Activated T-cell treated with anti-CD3 and anti-CD28 coated beads, Interleukin-2, amount 50 U/mL, for 72 hours (primary cell): Measurements from ENCODE around the gene ACSL1. TPM values are rescaled to one million over a fixed set of nuclear protein-coding genes. Genes with fewer than 3 reads are reported as not detected.
"Not testable (repeated sequence)": the region's sequence is repeated elsewhere in the genome, so short reads cannot be mapped to it uniquely, and the experiment has no call there.

Source experiments
- ATAC-seq, 2 donors: fragments of 150-1000 bp; cut with Tn5 transposase; replicated peaks in 1 of 2; 2 replicates each; pipeline ENCODE4 v1.10.0; 2021; ENCODE audit warnings: moderate library complexity in 2 of 2, mild to moderate bottlenecking in 1 of 2
- DNase-seq, 2 donors: peaks; one replicate each; pipeline ENCODE4 v3.0.0; 2021 to 2022; ENCODE audit warnings: mixed read lengths in 1 of 2
- H3K27ac Mint-ChIP-seq: one replicate; pipeline ENCODE4 v1.8.0; 2022; ENCODE audit warnings: mild to moderate bottlenecking, moderate library complexity, mixed read lengths
- H3K27me3 Mint-ChIP-seq: one replicate; pipeline ENCODE4 v1.8.0; 2022; ENCODE audit warnings: low read depth, mixed read lengths
- H3K36me3 Mint-ChIP-seq, 2 donors: one replicate each; pipeline ENCODE4 v1.8.0; 2022; ENCODE audit warnings: mixed read lengths in 2 of 2, mild to moderate bottlenecking in 1 of 2; ENCODE audit not compliant: insufficient read depth in 2 of 2
- H3K4me1 Mint-ChIP-seq: one replicate; pipeline ENCODE4 v1.8.0; 2022; ENCODE audit warnings: low read depth, mixed read lengths
- H3K4me3 Mint-ChIP-seq, 2 donors: one replicate each; pipeline ENCODE4 v1.8.0; 2022; ENCODE audit warnings: mild to moderate bottlenecking in 2 of 2, mixed read lengths in 2 of 2, moderate library complexity in 2 of 2
- H3K9me3 Mint-ChIP-seq, 2 donors: one replicate each; pipeline ENCODE4 v1.8.0; 2022; ENCODE audit warnings: mixed read lengths in 2 of 2
- total RNA-seq, 2 donors: library from RNA; stranded (reverse); gene quantifications; one replicate each; pipeline ENCODE4 v1.2.3, GENCODE V29; 2022

ACSL1 gene
- total RNA-seq, 2 donors from 2014 or later: 31.3 to 39.5 TPM

- ATAC-seq: no peak
Observed at GRCh38 chr4:184792334-184792733, 33.4 kb downstream of the ACSL1 start.

GRCh38 chr4:184790826-184791225, 34.9 kb downstream of the ACSL1 start:
- peaks cover 39% of the 10 kb centered on the region for H3K4me1 Mint-ChIP-seq
- no peak for DNase-seq
- no peaks in the 10 kb centered on the region for H3K9me3 Mint-ChIP-seq
- H3K27ac Mint-ChIP-seq: no peak overlapping the region
- peaks cover 12% of the 10 kb centered on the region for H3K27me3 Mint-ChIP-seq
- peaks cover 2 to 10% of the 10 kb centered on the region in 2 donors for H3K36me3 Mint-ChIP-seq
- no peak for ATAC-seq
- H3K4me3 Mint-ChIP-seq: no peak overlapping the region

More at GRCh38 chr4:184792334-184792733, 33.4 kb downstream of the ACSL1 start:
- H3K27ac Mint-ChIP-seq: no peak overlapping the region
- no peaks in the 10 kb centered on the region for H3K9me3 Mint-ChIP-seq
- H3K4me3 Mint-ChIP-seq: no peak overlapping the region
- H3K27me3 Mint-ChIP-seq: peaks cover 12% of the 10 kb centered on the region
- H3K36me3 Mint-ChIP-seq: peaks cover 1 to 5% of the 10 kb centered on the region in 2 donors
- DNase-seq: no peak
- peaks cover 36% of the 10 kb centered on the region for H3K4me1 Mint-ChIP-seq

GRCh38 chr4:184787766-184788503, 37.8 kb downstream of the ACSL1 start:
- no peak for ATAC-seq
- Mint-ChIP-seq H3K27ac (no peak overlapping the region), H3K9me3 (no peaks in the 10 kb centered on the region), H3K4me3 (no peak overlapping the region), H3K27me3 (no peaks in the 10 kb centered on the region), H3K4me1 (peaks cover 33% of the 10 kb centered on the region), H3K36me3 (peaks cover 2 to 12% of the 10 kb centered on the region in 2 donors)
- DNase-seq: no peak

GRCh38 chr4:184785813-184786212, 40.0 kb downstream of the ACSL1 start:
- Mint-ChIP-seq H3K36me3 (peaks cover 4 to 12% of the 10 kb centered on the region in 2 donors), H3K9me3 (no peaks in the 10 kb centered on the region), H3K4me1 (peaks cover 22% of the 10 kb centered on the region), H3K27ac (no peak overlapping the region), H3K4me3 (no peak overlapping the region), H3K27me3 (no peaks in the 10 kb centered on the region)
- ATAC-seq: no peak
- DNase-seq: no peak

GRCh38 chr4:184784628-184785257, 41.0 kb downstream of the ACSL1 start:
- no peak overlapping the region for H3K4me3 Mint-ChIP-seq
- no peak overlapping the region for H3K27ac Mint-ChIP-seq
- ATAC-seq: no peak
- peaks cover 4 to 12% of the 10 kb centered on the region in 2 donors for H3K36me3 Mint-ChIP-seq
- H3K4me1 Mint-ChIP-seq: peaks cover 19% of the 10 kb centered on the region
- no peaks in the 10 kb centered on the region for H3K9me3 Mint-ChIP-seq
- DNase-seq: no peak
- H3K27me3 Mint-ChIP-seq: no peaks in the 10 kb centered on the region

- H3K4me3 Mint-ChIP-seq: peak overlapping the region in 1 of 2 donors; percentile 3
- peaks cover 0 to 2% of the 10 kb centered on the region in 2 donors for H3K9me3 Mint-ChIP-seq
- H3K27me3 Mint-ChIP-seq: no peaks in the 10 kb centered on the region
- peaks cover 19% of the 10 kb centered on the region for H3K4me1 Mint-ChIP-seq
- no peak overlapping the region for H3K27ac Mint-ChIP-seq
- peaks cover 6 to 15% of the 10 kb centered on the region in 2 donors for H3K36me3 Mint-ChIP-seq
- no peak for DNase-seq
- ATAC-seq: peak in 1 of 2 donors; percentile 18
Observed at GRCh38 chr4:184782731-184783373, 42.9 kb downstream of the ACSL1 start.

GRCh38 chr4:184779160-184779559, 46.6 kb downstream of the ACSL1 start:
- not testable (repeated sequence) for H3K27ac Mint-ChIP-seq

GRCh38 chr4:184778325-184778724, 47.4 kb downstream of the ACSL1 start:
- Mint-ChIP-seq H3K27ac (no peak overlapping the region), H3K27me3 (no peaks in the 10 kb centered on the region), H3K4me1 (peaks cover 12% of the 10 kb centered on the region), H3K9me3 (peaks cover 0 to 2% of the 10 kb centered on the region in 2 donors), H3K4me3 (no peak overlapping the region), H3K36me3 (peaks cover 4 to 6% of the 10 kb centered on the region in 2 donors)
- ATAC-seq (no peak), DNase-seq (no peak)

More at GRCh38 chr4:184779160-184779559, 46.6 kb downstream of the ACSL1 start:
- ATAC-seq, H3K27me3 Mint-ChIP-seq, H3K4me3 Mint-ChIP-seq, H3K36me3 Mint-ChIP-seq, DNase-seq, H3K9me3 Mint-ChIP-seq: not testable (repeated sequence)
- H3K4me1 Mint-ChIP-seq: peaks cover 13% of the 10 kb centered on the region

GRCh38 chr4:184776821-184777220, 48.9 kb downstream of the ACSL1 start:
- ATAC-seq (no peak), DNase-seq (no peak)
- Mint-ChIP-seq H3K27me3 (no peaks in the 10 kb centered on the region), H3K9me3 (peaks cover 0 to 2% of the 10 kb centered on the region in 2 donors), H3K36me3 (peaks cover 4 to 5% of the 10 kb centered on the region in 2 donors), H3K27ac (no peak overlapping the region), H3K4me1 (no peaks in the 10 kb centered on the region), H3K4me3 (no peak overlapping the region)

GRCh38 chr4:184775854-184776555, 49.8 kb downstream of the ACSL1 start:
- Mint-ChIP-seq H3K9me3 (peaks cover 0 to 2% of the 10 kb centered on the region in 2 donors), H3K4me3 (no peak overlapping the region), H3K36me3 (peaks cover 4 to 5% of the 10 kb centered on the region in 2 donors), H3K27ac (no peak overlapping the region), H3K27me3 (no peaks in the 10 kb centered on the region), H3K4me1 (no peaks in the 10 kb centered on the region)
- ATAC-seq (no peak), DNase-seq (no peak)

GRCh38 chr4:184774152-184774551, 51.6 kb downstream of the ACSL1 start:
- no peak overlapping the region for H3K27ac Mint-ChIP-seq
- H3K4me3 Mint-ChIP-seq: no peak overlapping the region
- ATAC-seq (no peak), DNase-seq (no peak)
- no peaks in the 10 kb centered on the region for H3K4me1 Mint-ChIP-seq
- peaks cover 2 to 3% of the 10 kb centered on the region in 2 donors for H3K36me3 Mint-ChIP-seq
- peaks cover 0 to under 1% of the 10 kb centered on the region in 2 donors for H3K9me3 Mint-ChIP-seq
- H3K27me3 Mint-ChIP-seq: no peaks in the 10 kb centered on the region

GRCh38 chr4:184771416-184771815, 54.4 kb downstream of the ACSL1 start:
- no peak overlapping the region for H3K27ac Mint-ChIP-seq

More at GRCh38 chr4:184771416-184771815, 54.4 kb downstream of the ACSL1 start:
- Mint-ChIP-seq H3K4me3 (no peak overlapping the region), H3K36me3 (peaks cover 0 to 4% of the 10 kb centered on the region in 2 donors), H3K4me1 (no peaks in the 10 kb centered on the region), H3K9me3 (no peaks in the 10 kb centered on the region), H3K27me3 (no peaks in the 10 kb centered on the region)
- ATAC-seq (no peak), DNase-seq (no peak)
